Endothelial cell of umbilical vein (primary cell): Measurements from ENCODE around the gene FBXO11. TPM values are rescaled to one million over a fixed set of nuclear protein-coding genes. Genes with fewer than 3 reads are reported as not detected.

Source experiments
- BruUV-seq: library from RNA; stranded (reverse); fragments of 400-500 nt; replicated peaks from 2 replicates; lab custom pipeline; 2021; lab: Mats Ljungman, UMichigan
- CTCF ChIA-PET: fragments of 300-600, 350-600 bp; sonication (Branson Sonifier 250); formaldehyde crosslinking; loops from one replicate; lab custom pipeline; 2021; ENCODE audit warnings: antibody characterized with exemption, inconsistent platforms; lab: Charles Lee
- POLR2A ChIA-PET: fragments of 300-600, 350-600 bp; sonication (Branson Sonifier 250); formaldehyde crosslinking; loops from one replicate; lab custom pipeline; 2021; ENCODE audit warnings: antibody characterized with exemption, inconsistent platforms; lab: Charles Lee
- DNase-seq: peaks from one replicate; pipeline ENCODE4 v3.0.0-alpha.2; 2011; ENCODE audit warnings: low read depth, low spot score
- FAIRE-seq: peaks from 2 replicates; lab custom pipeline; 2011; peaks lifted over from hg19 to GRCh38; lab: Jason Lieb, UNC
- H2AFZ ChIP-seq: 2 replicates; pipeline ENCODE4 v1.6.0; 2012; ENCODE audit warnings: low read depth, low read length, control low read depth, inconsistent platforms
- H3K27ac ChIP-seq: 2 replicates; pipeline ENCODE4 v1.5.1; 2011; ENCODE audit warnings: low read depth, mild to moderate bottlenecking, control low read depth, low read length, moderate library complexity; ENCODE audit not compliant: insufficient read depth
- H3K27me3 ChIP-seq, 2 experiments: 2 replicates each; pipeline versions ENCODE4 v1.6.0 to v1.6.1; 2011; ENCODE audit warnings: low read length in 2 of 2, mixed read lengths in 1 of 2; ENCODE audit not compliant: control insufficient read depth in 2 of 2, insufficient read depth in 2 of 2
- H3K36me3 ChIP-seq, 2 experiments: 2 replicates in 1 of 2; 3 replicates in 1 of 2; pipeline ENCODE4 v1.5.1; 2011; ENCODE audit warnings: low read length in 2 of 2, mild to moderate bottlenecking in 1 of 2, moderate library complexity in 1 of 2; ENCODE audit not compliant: control insufficient read depth in 2 of 2, insufficient read depth in 2 of 2; ENCODE audit errors: extremely low read depth in 1 of 2
- H3K4me1 ChIP-seq: 3 replicates; pipeline ENCODE4 v1.5.1; 2011; ENCODE audit warnings: mild to moderate bottlenecking, low read length; ENCODE audit not compliant: control insufficient read depth, insufficient read depth; ENCODE audit errors: extremely low read depth
- H3K4me2 ChIP-seq: 2 replicates; pipeline ENCODE4 v1.6.1; 2011; ENCODE audit warnings: low read length, control low read depth, mixed read lengths; ENCODE audit not compliant: insufficient read depth
- H3K4me3 ChIP-seq, 3 experiments: fragments of 200-600 bp in 1 of 3; sonication (generic), shearing (Covaris generic) in 1 of 3; replicated peaks in 1 of 3; 2 replicates each; pipeline ENCODE4 v1.5.1; 2011 to 2016; ENCODE audit warnings: control low read depth in 3 of 3, low read length in 3 of 3, mild to moderate bottlenecking in 2 of 3, inconsistent platforms in 1 of 3, low read depth in 1 of 3, moderate library complexity in 1 of 3; ENCODE audit not compliant: insufficient read depth in 1 of 3
- H3K79me2 ChIP-seq: 2 replicates; pipeline ENCODE4 v1.6.0; 2012; ENCODE audit warnings: low read length, inconsistent platforms; ENCODE audit not compliant: control insufficient read depth, insufficient read depth
- H3K9ac ChIP-seq: replicated peaks from 2 replicates; pipeline ENCODE3; 2011; ENCODE audit warnings: low read length, control low read depth; ENCODE audit not compliant: insufficient read depth; ENCODE audit errors: extremely low read depth
- H3K9me1 ChIP-seq: replicated peaks from 3 replicates; pipeline ENCODE4 v1.6.0; 2011; ENCODE audit warnings: mild to moderate bottlenecking, low read length; ENCODE audit not compliant: control insufficient read depth, insufficient read depth; ENCODE audit errors: extremely low read depth
- H3K9me3 ChIP-seq: replicated peaks from 2 replicates; pipeline ENCODE4 v1.5.1; 2012; ENCODE audit warnings: low read length, inconsistent platforms; ENCODE audit not compliant: control insufficient read depth, insufficient read depth
- H4K20me1 ChIP-seq: replicated peaks from 2 replicates; pipeline ENCODE3; 2011; ENCODE audit warnings: mild to moderate bottlenecking, low read length; ENCODE audit not compliant: control insufficient read depth, insufficient read depth; ENCODE audit errors: extremely low read depth
- CTCF ChIP-seq, 2 donors: IDR thresholded peaks; 1 replicate in 1 of 2; 2 replicates in 1 of 2; pipeline ENCODE4 v1.5.1; 2011; ENCODE audit warnings: low read length in 2 of 2, mild to moderate bottlenecking in 2 of 2, moderate library complexity in 2 of 2, control low read depth in 1 of 2, inconsistent platforms in 1 of 2, low read depth in 1 of 2; ENCODE audit not compliant: insufficient read depth in 1 of 2; ENCODE audit errors: extremely low read depth in 1 of 2
- EZH2 ChIP-seq: IDR thresholded peaks from 2 replicates; pipeline ENCODE4 v1.6.1; 2012; ENCODE audit warnings: borderline replicate concordance, low read depth, mild to moderate bottlenecking, moderate library complexity, low read length, inconsistent platforms; ENCODE audit not compliant: severe bottlenecking
- FOS ChIP-seq: IDR thresholded peaks from 2 replicates; pipeline ENCODE4 v1.6.1; 2011; ENCODE audit warnings: mild to moderate bottlenecking, low read length, moderate library complexity, borderline replicate concordance; ENCODE audit not compliant: insufficient read depth
- GATA2 ChIP-seq: IDR thresholded peaks from 2 replicates; pipeline ENCODE4 v1.7.0; 2011; ENCODE audit warnings: low read depth, mild to moderate bottlenecking, moderate library complexity, mixed read lengths, low read length; ENCODE audit not compliant: insufficient read length, insufficient read depth
- JUN ChIP-seq: IDR thresholded peaks from 2 replicates; pipeline ENCODE4 v1.6.1; 2011; ENCODE audit warnings: borderline replicate concordance, low read depth; ENCODE audit not compliant: insufficient read length, insufficient read depth
- MAX ChIP-seq: IDR thresholded peaks from 2 replicates; pipeline ENCODE4 v1.6.1; 2011; ENCODE audit not compliant: insufficient read depth, insufficient read length
- MYC ChIP-seq: IDR thresholded peaks from one replicate; pipeline ENCODE4 v1.6.1; 2011; ENCODE audit warnings: mild to moderate bottlenecking, low read depth, low read length
- POLR2A ChIP-seq: IDR thresholded peaks from 2 replicates; pipeline ENCODE4 v1.6.1; 2012; ENCODE audit warnings: low read depth, mild to moderate bottlenecking, control low read depth, low read length
- POLR2AphosphoS5 ChIP-seq: IDR thresholded peaks from 2 replicates; pipeline ENCODE4 v1.6.1; 2012; ENCODE audit warnings: low read depth, mild to moderate bottlenecking, control low read depth, low read length, moderate library complexity; ENCODE audit not compliant: insufficient read depth
- dilution Hi-C: fragments of 300-500 bp; cut with MboI; formaldehyde crosslinking; loops from one replicate; pipeline ENCODE4 v1.15.0; 2019; ENCODE audit warnings: low sequenced_read_pairs; ENCODE audit not compliant: extremely low pct_ligation_motif_present
- intact Hi-C: fragments of 100-400 bp; cut with micrococcal nuclease; formaldehyde crosslinking; loops from one replicate; pipeline ENCODE4 v1.10.0; 2022
- polyA plus RNA-seq, 4 experiments: library from polyadenylated mRNA; depleted of rRNA in 3 of 4; stranded (reverse) in 3 of 4; unstranded in 1 of 4; fragments of >200 nt; gene quantifications; 2 replicates each; pipeline versions ENCODE4 v1.2.1 to v1.2.3, GENCODE V29; 2011 to 2012; ENCODE audit warnings: missing spikeins in 1 of 4
- total RNA-seq: library from RNA; stranded (reverse); gene quantifications from 2 replicates; pipeline ENCODE4 v1.2.3, GENCODE V29; 2021

FBXO11 gene
- total and polyA plus RNA-seq, 2 donors (not counting 3 experiments of a cell fraction or from before 2014, with no cell fraction given): 23.4 to 59.6 TPM

GRCh38 chr2:47798631-47799030 lies 107.7 kb downstream of the FBXO11 start:
- intact Hi-C loops (no loop called here), dilution Hi-C loops (no loop called here)
- no TSS peak for BruUV-seq
- H3K9me1 ChIP-seq: no peaks in the 10 kb centered on the region
- CTCF ChIA-PET: no interaction called here
- no peaks in the 10 kb centered on the region for H3K4me1 ChIP-seq
- no peaks in the 10 kb centered on the region for H3K27me3 ChIP-seq
- no peak overlapping the region for H3K4me2 ChIP-seq
- no peak overlapping the region for H3K4me3 ChIP-seq
- no peaks in the 10 kb centered on the region for H3K9me3 ChIP-seq
- no peak for FAIRE-seq
- no peak for DNase-seq
- peaks cover 6% of the 10 kb centered on the region for H4K20me1 ChIP-seq
- H3K27ac ChIP-seq: no peak overlapping the region
- H2AFZ ChIP-seq: no peak overlapping the region
- H3K79me2 ChIP-seq: peaks cover 23% of the 10 kb centered on the region
- no peak overlapping the region for H3K9ac ChIP-seq
- POLR2A ChIA-PET: no interaction called here
- TF ChIP-seq MAX (no peak), CTCF (IDR thresholded peaks at IDR 0.05; ENCODE audit: extremely low read depth in 1 of 2, insufficient read depth in 1 of 2, low read depth in 1 of 2, low read length in 2 of 2) (no peak), GATA2 (no peak), POLR2AphosphoS5 (no peak), POLR2A (no peak), EZH2 (no peak), JUN (no peak), FOS (no peak), MYC (no peak)
- H3K36me3 ChIP-seq: peaks cover 22 to 23% of the 10 kb centered on the region in 2 experiments
